Mammary epithelial cell (primary cell): ENCODE data around the gene UBLCP1.

Experiments
- CTCF ChIP-seq, 2 donors: IDR thresholded peaks in 1 of 2; conservative IDR thresholded peaks in 1 of 2; 2 replicates each; pipeline ENCODE4 v1.5.1; 2011 to 2012; ENCODE audit warnings: inconsistent platforms in 2 of 2, low read length in 2 of 2, mild to moderate bottlenecking in 2 of 2, control low read depth in 1 of 2, low read depth in 1 of 2; ENCODE audit not compliant: insufficient read depth in 1 of 2; ENCODE audit errors: extremely low read depth in 1 of 2
- EZH2 ChIP-seq: IDR thresholded peaks from 2 replicates; pipeline ENCODE4 v1.6.1; 2012; ENCODE audit warnings: low read length, inconsistent platforms, borderline replicate concordance

- no peak for TF ChIP-seq CTCF (conservative IDR thresholded peaks at IDR 0.05 in 1 of 2, IDR thresholded peaks at IDR 0.05 in 1 of 2; ENCODE audit: extremely low read depth in 1 of 2, insufficient read depth in 1 of 2, low read depth in 1 of 2, low read length in 2 of 2)
- no peak for TF ChIP-seq EZH2
Observed at GRCh38 chr5:159263569-159263905, 447 bp downstream of the UBLCP1 start.
